ENCODE results near the gene ATXN7.

DNA sequence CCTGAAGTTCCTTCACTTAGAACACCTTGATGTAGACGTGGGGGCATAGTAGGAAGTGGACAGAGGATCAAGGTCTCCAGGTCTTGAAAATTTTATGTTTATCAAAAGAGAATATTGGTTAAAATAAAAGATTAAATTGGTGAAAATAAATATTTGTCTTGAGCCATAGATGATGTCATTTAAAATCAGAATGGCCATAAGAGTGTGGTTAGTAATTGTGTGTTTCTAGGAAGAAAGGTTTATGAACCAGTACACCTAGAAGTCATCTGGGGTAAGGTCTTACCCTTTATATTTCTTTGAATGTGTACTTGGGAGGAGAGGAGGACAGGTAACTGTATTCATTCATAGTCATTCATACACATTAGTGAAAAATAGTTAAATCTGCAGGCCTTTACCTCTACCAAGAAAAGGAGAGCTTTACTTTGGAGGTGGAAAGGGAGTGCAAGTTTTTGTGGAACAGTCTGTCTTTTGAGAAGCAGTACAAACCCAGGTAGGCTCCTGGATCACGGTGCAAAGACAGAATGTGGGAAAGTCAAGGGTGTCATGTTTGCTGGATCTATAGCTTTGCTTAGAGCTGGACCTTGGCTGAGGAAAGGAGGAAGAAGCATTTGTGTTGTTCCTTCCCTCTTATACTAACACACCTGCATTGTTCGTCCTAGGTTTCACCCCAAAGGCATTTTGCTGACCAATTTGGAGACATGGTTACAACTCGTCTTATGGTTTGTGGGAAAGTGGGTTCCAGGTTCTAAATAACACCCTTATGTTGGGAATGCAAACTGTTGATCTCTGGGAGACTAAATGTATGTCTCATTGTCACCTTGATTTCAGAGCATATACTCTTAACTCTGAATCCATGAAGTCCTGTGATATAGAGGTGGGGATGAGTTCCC is 42.3 kb downstream of the ATXN7 start:
- TF ChIP-seq, protein P1, sequence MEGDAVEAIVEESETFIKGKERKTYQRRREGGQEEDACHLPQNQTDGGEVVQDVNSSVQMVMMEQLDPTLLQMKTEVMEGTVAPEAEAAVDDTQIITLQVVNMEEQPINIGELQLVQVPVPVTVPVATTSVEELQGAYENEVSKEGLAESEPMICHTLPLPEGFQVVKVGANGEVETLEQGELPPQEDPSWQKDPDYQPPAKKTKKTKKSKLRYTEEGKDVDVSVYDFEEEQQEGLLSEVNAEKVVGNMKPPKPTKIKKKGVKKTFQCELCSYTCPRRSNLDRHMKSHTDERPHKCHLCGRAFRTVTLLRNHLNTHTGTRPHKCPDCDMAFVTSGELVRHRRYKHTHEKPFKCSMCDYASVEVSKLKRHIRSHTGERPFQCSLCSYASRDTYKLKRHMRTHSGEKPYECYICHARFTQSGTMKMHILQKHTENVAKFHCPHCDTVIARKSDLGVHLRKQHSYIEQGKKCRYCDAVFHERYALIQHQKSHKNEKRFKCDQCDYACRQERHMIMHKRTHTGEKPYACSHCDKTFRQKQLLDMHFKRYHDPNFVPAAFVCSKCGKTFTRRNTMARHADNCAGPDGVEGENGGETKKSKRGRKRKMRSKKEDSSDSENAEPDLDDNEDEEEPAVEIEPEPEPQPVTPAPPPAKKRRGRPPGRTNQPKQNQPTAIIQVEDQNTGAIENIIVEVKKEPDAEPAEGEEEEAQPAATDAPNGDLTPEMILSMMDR (conservative IDR thresholded peaks at IDR 0.05; ENCODE audit: low read depth, low read length): no peak
- no peak for TF ChIP-seq EZH2 (IDR thresholded peaks at IDR 0.05; ENCODE audit: borderline replicate concordance, low read depth, low read length, poor library complexity, severe bottlenecking)
